Skeletal muscle satellite cell (primary cell): ENCODE measurements around the gene HYAL4.
"Not testable (repeated sequence)": the region's sequence is repeated elsewhere in the genome, so short reads cannot be mapped to it uniquely, and the experiment has no call there.

Experiments
- H3K27me3 ChIP-seq: 2 replicates; pipeline ENCODE4 v1.7.0; 2013; ENCODE audit warnings: low read length; ENCODE audit not compliant: control insufficient read depth, insufficient read depth
- H3K36me3 ChIP-seq: 2 replicates; pipeline ENCODE4 v1.7.0; 2013; ENCODE audit warnings: mild to moderate bottlenecking, control low read depth, low read length; ENCODE audit not compliant: insufficient read depth
- H3K4me1 ChIP-seq: 2 replicates; pipeline ENCODE4 v1.7.0; 2013; ENCODE audit warnings: low read length; ENCODE audit not compliant: control insufficient read depth, insufficient read depth
- H3K4me2 ChIP-seq: 2 replicates; pipeline ENCODE4 v1.7.0; 2013; ENCODE audit warnings: mild to moderate bottlenecking, low read length
- H3K4me3 ChIP-seq: 2 replicates; pipeline ENCODE4 v1.7.0; 2013; ENCODE audit warnings: low read length
- H3K9ac ChIP-seq: 2 replicates; pipeline ENCODE4 v1.7.0; 2013; ENCODE audit warnings: mild to moderate bottlenecking, low read depth, low read length, moderate library complexity
- H3K9me3 ChIP-seq: replicated peaks from 2 replicates; pipeline ENCODE4 v1.7.0; 2013; ENCODE audit warnings: mild to moderate bottlenecking, control low read depth, low read length

HYAL4 gene

GRCh38 chr7:123849855-123850254 is 4.9 kb downstream of the HYAL4 start:
- H3K4me2 ChIP-seq, result no peak overlapping the region

GRCh38 chr7:123851404-123851803 is 6.4 kb downstream of the HYAL4 start:
- not testable (repeated sequence) for H3K4me1 ChIP-seq, H3K9ac ChIP-seq, H3K9me3 ChIP-seq, H3K4me2 ChIP-seq, H3K36me3 ChIP-seq, H3K4me3 ChIP-seq, H3K27me3 ChIP-seq

More at GRCh38 chr7:123849855-123850254, 4.9 kb downstream of the HYAL4 start:
- H3K27me3 ChIP-seq, result no peaks in the 10 kb centered on the region
- no peaks in the 10 kb centered on the region for H3K9me3 ChIP-seq
- no peak overlapping the region for H3K4me3 ChIP-seq
- H3K36me3 ChIP-seq, result no peaks in the 10 kb centered on the region
- H3K9ac ChIP-seq, result no peak overlapping the region
- H3K4me1 ChIP-seq, result no peaks in the 10 kb centered on the region

GRCh38 chr7:123854291-123854690 is 9.3 kb downstream of the HYAL4 start:
- not testable (repeated sequence) for H3K4me1 ChIP-seq, H3K9me3 ChIP-seq, H3K27me3 ChIP-seq, H3K4me3 ChIP-seq, H3K36me3 ChIP-seq, H3K4me2 ChIP-seq, H3K9ac ChIP-seq

- not testable (repeated sequence) for H3K4me2 ChIP-seq, H3K36me3 ChIP-seq, H3K9ac ChIP-seq, H3K4me1 ChIP-seq, H3K4me3 ChIP-seq, H3K27me3 ChIP-seq, H3K9me3 ChIP-seq
Observed at GRCh38 chr7:123856428-123856827, 11.5 kb downstream of the HYAL4 start.

GRCh38 chr7:123860848-123861247 is 15.9 kb downstream of the HYAL4 start:
- H3K9ac ChIP-seq, result no peak overlapping the region
- no peaks in the 10 kb centered on the region for H3K36me3 ChIP-seq
- H3K27me3 ChIP-seq, result no peaks in the 10 kb centered on the region
- H3K4me3 ChIP-seq, result no peak overlapping the region
- no peak overlapping the region for H3K4me2 ChIP-seq
- no peaks in the 10 kb centered on the region for H3K9me3 ChIP-seq
- peaks cover 7% of the 10 kb centered on the region for H3K4me1 ChIP-seq

DNA sequence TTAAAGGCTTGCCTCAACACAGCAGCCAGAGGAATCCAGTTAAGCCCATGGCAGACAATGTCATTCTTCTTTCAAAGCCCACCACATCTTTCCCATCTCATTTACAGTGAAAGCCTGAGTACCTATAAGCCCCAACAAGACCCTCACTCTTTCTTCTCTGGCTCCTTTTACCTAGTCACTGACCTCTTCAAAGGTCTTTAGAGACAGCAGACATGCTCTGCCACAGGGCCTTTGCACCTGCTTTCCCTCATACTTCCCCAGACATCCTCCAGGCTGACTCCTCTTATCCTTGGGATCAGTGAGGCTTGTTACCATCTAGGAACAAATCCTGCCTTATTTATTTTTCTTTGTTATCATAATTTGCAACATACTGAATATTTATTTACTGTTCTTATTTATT is 17.8 kb downstream of the HYAL4 start:
- Histone ChIP-seq H3K9me3 (no peaks in the 10 kb centered on the region), H3K4me3 (no peak overlapping the region), H3K9ac (no peak overlapping the region), H3K4me1 (peaks cover 7% of the 10 kb centered on the region), H3K27me3 (no peaks in the 10 kb centered on the region), H3K4me2 (no peak overlapping the region), H3K36me3 (no peaks in the 10 kb centered on the region)

DNA sequence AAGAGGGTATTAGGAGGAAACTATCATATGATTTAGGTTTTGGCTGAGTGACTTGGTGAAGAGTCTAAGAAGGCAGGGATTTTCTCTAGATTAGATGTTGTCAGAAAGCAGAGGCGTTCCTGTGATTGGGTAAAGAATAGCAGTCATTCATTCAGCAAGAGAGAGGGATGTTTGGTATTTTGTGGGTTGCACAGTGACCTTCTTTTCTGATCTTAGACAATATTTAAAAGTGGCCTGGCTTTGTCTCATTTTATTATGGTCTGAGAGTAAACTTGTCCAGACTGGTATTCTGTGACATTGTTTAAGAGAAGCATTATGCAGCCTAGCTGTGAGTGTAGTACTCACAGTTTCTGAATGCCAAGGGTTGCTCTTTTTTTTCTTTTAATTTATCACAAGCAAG is 18.5 kb downstream of the HYAL4 start:
- no peaks in the 10 kb centered on the region for H3K27me3 ChIP-seq
- no peaks in the 10 kb centered on the region for H3K9me3 ChIP-seq
- no peak overlapping the region for H3K4me2 ChIP-seq
- H3K4me3 ChIP-seq, result no peak overlapping the region
- no peak overlapping the region for H3K9ac ChIP-seq
- peaks cover 7% of the 10 kb centered on the region for H3K4me1 ChIP-seq
- H3K36me3 ChIP-seq, result no peaks in the 10 kb centered on the region

DNA sequence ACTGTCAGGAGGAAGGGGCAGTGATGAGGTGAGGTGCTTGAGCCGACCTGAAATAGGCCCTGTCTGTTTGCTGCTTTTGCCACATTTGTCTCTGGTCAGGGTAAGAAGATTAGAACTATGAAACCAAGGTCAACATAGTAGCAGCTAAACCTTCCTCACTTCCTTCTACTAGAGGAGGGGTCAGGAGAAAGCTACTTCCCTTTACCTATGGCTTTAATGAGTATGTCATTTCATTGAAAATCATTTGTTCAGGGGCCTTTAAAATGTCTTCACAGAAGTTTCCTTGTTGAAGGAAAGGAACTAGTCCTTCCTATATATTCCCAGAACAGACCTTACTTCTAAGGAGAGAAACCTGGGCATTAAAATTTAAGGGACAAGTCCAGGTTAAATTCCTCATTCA is 19.0 kb downstream of the HYAL4 start:
- Histone ChIP-seq H3K4me3 (no peak overlapping the region), H3K4me2 (no peak overlapping the region), H3K36me3 (no peaks in the 10 kb centered on the region), H3K9ac (no peak overlapping the region), H3K9me3 (no peaks in the 10 kb centered on the region), H3K4me1 (peaks cover 7% of the 10 kb centered on the region), H3K27me3 (no peaks in the 10 kb centered on the region)

DNA sequence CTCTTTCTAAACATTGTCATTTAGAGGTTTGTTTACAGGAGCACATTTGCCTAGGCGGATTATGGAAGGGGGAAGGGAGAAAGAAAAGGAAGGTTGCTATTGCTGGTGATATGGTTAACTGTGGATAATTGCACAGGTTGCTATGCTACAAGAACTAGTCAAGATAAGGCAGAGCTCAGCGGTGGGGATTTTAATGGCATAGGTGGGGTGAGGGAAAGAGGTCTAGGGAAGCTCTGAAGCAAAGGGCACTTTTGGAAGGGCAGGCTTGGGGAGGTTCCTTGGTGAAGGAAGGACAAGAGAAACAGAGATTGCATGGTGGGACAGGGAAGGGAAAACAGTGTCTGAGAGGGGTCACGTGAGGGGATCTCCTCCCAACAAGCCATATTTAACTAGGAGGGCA is 19.5 kb downstream of the HYAL4 start:
- no peak overlapping the region for H3K9ac ChIP-seq

DNA sequence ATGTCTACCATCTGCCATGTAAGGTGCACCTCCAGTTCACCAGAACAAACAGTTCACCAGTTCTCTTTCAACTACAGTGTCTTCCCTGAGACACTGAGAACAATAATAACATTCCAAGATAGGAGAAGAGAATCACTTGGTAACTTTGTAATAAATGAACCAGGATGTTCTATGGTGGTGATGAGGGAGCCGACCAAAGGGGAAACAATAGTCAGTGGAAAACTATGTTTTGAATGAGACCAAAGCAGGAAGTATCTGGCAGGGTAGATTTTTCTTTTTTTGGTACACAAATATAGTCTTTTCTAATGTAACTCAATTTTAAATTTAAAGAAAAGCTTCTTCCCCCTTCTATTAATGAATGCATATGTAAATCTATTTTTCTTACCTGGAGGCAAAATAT is 20.0 kb downstream of the HYAL4 start:
- Histone ChIP-seq H3K9ac (peak overlapping the region; percentile 28), H3K9me3 (no peaks in the 10 kb centered on the region), H3K36me3 (no peaks in the 10 kb centered on the region), H3K4me1 (peaks cover 7% of the 10 kb centered on the region), H3K4me2 (peak overlapping the region; percentile 25), H3K27me3 (no peaks in the 10 kb centered on the region), H3K4me3 (no peak overlapping the region)

More for the DNA sequence above, 19.5 kb downstream of the HYAL4 start:
- Histone ChIP-seq H3K9me3 (no peaks in the 10 kb centered on the region), H3K4me3 (no peak overlapping the region), H3K4me1 (peaks cover 7% of the 10 kb centered on the region), H3K4me2 (no peak overlapping the region), H3K36me3 (no peaks in the 10 kb centered on the region), H3K27me3 (no peaks in the 10 kb centered on the region)

DNA sequence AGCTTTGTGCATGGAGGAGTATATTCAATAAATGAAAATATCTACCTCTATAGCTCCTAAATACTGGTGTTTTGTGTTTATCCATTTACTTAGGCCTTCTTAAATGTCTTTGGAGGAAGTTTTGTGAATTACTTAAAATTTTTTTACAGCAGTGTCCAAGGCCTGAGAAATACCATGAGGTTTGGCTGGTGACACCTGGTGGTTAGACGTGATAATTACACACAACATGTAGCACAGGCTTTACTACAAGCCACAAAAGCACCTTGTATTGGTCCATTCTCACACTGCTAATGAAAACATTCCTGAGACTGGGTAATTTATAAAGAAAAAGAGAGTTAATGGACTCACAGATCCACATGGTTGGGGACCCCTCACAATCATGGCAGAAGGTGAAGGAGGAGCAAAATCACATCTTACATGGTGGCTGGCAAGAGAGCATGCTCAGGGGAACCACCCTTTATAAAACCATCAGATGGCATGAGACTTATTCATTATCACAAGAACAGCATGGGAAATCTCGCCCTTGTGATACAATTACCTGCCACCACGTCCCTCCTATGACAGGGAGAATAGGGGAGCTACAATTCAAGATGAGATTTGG is 20.6 kb downstream of the HYAL4 start:
- H3K4me3 ChIP-seq, result no peak overlapping the region
- no peaks in the 10 kb centered on the region for H3K9me3 ChIP-seq
- peak overlapping the region; percentile 28 for H3K9ac ChIP-seq
- peak overlapping the region; percentile 8 for H3K4me2 ChIP-seq
- no peaks in the 10 kb centered on the region for H3K36me3 ChIP-seq
- no peaks in the 10 kb centered on the region for H3K27me3 ChIP-seq
- peaks cover 7% of the 10 kb centered on the region for H3K4me1 ChIP-seq

DNA sequence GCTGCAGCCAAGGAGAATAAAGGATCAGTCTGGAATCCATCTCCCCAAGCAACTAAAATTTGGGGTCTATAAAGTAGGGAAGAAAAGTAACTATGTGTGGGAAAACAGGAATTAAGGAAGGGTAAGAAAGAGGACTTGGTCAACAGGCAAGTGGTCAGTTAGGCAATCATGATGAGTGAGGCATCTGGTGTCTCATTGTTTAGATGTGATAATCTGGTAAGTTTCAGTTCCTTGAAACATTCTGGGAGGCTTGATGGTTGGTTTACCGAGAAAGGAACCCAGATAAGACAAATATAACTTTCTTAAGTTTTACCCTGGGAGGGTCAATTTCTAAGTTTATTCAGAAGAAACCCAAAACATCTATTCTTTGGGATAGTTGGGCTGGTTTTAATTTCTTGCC is 22.3 kb downstream of the HYAL4 start:
- Histone ChIP-seq H3K4me3 (no peak overlapping the region), H3K36me3 (no peaks in the 10 kb centered on the region), H3K27me3 (no peaks in the 10 kb centered on the region), H3K4me1 (peaks cover 7% of the 10 kb centered on the region), H3K9me3 (no peaks in the 10 kb centered on the region), H3K4me2 (no peak overlapping the region), H3K9ac (no peak overlapping the region)
